Anterior cingulate cortex (tissue), 58 donors: ENCODE results near the gene TKT.
A peak's percentile ranks its signal among the peaks of the same experiment; 100 is the strongest.

Source experiments
- DNase-seq, 58 donors: peaks; one replicate each; lab custom pipeline; 2025; lab: John Stamatoyannopoulos, UW

Gene TKT

DNA sequence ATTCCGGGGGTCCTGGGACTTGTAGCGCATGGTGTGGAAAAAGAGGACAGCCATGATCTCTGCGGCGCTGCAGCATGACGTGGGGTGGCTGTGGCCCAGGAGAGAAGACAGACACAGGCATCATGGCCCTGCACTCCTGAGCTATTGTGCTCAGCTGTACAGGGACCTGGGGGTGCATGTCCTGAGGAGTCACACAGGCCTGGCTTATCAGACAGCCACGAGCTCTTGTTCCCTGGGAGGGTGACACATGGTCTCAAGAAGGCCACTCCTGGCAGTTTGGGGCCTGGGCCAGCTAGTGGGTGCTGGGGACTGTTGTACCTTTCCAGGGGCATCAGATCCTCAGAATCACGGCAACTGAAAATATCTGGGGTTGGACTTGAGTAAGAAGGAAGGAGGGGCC, 13.7 kb downstream of the TKT start:
- DNase-seq, result no peak

- DNase-seq, result no peak
These were observed 14.5 kb downstream of the TKT start for GRCh38 chr3:53240989-53241972.

DNA sequence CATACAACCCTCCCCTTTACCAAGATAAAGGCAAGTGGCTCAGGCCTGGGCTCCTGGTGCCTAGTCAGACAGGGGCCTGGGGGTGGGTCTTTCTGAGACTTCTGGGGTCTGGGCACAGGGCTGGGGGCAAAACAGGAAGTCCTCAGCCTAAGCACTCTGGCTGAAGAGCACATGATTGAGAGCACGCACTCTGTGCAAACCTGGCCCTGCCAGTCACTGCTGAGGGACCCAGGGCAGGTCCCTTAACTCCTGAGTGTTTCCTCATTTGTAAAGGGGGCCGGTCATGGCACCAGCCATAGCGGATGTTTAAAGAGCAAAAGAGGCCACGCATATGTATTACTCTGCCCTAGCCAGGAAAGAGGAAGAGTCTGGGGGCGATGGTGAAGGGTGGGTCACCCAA, 16.0 kb downstream of the TKT start:
- DNase-seq, result no peak

DNA sequence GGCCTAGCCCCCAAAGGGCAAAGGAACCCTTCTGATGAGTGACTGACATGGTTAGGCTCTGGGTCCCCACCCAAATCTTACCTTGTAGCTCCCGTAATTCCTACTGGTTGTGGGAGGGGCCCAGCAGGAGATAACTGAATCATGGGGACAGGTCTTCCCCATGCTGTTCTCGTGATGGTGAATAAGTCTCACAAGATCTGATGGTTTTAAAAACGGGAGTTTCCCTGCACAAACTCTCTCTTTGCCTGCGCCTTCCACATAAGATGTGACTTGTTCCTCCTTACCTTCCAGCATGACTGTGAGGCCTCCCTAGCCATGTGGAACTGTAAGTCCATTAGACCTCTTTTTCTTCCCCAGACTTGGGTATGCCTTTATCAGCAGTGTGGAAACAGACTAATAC, 16.9 kb downstream of the TKT start:
- DNase-seq, result no peak

DNA sequence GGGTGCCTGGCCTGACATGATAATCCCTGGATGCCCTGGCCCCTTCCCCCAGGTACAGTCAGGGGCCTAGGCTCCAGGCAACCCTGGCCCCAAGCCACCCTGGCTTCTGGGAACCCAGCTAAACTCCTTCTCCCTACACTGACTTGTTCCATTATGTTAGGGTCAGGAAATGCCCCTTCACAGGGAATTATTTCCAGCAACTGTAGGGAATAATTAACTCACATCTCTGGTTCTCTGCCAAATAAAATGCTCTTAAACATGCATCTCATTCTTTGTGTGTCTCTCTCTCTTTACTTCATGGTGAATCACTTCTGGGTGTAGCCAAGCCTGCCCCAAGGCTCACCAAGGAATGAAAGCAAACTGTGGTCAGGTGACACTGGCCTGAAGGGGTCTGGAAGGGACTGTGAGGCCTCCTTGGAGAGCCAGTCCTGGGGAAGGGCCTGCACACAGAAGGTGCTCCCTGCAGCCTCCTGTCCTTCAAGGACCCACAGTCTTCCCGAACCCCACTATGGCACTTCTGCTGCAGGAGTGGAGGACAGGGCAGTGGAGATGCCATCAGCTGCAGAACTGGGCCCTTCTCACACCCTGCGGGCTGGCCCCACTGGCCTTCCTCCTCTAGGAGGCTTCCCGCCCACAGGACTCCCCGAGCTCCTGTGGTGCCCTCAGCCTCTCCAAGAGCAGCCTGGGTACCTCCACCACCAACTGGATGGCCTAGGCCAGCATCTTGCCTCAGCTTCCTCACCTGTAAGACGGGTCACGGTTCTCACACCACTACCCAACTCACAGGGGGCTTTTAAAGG, 17.6 kb downstream of the TKT start:
- peak in 2 of 58 donors; percentile 20 to 34 for DNase-seq

DNA sequence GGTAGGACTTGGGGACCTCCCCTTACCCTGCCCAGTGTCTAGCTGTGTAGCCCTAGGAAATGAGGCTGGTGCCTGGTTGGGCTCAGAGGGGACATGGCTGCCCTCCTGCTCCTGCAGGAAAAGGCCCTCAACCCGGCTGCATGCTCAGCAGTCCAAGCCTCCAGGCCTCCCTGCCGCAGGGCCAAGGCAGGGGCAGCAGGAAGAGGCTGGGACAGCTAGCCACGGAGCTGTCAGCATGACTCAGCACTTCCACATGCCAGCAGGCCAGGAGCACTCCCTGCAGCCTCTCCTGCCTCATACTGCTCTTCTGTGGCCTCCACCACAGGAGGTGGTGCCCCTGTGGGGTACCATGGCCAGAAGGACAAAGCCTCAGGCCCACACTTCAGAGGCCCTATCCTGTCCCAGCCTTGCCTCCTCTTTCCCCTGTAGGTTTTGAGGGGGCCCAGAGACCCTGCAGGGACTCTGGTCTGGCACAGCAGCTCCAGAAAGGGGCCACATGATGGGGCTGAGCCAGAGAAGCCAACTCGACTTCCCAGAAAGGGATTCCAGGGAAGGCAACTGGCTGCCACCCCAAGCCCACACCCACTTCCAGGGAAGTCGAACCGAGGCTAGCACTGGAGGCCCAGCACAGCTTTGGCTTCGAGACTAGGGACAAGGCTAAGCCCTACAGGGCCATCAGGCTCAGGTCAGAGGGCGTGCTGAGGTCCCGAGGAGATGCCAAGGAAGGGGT, 19.5 kb downstream of the TKT start:
- peak in 33 of 58 donors; percentile 10 to 81 (median 40) for DNase-seq

GRCh38 chr3:53235545-53235944, 20.3 kb downstream of the TKT start:
- no peak for DNase-seq

DNA sequence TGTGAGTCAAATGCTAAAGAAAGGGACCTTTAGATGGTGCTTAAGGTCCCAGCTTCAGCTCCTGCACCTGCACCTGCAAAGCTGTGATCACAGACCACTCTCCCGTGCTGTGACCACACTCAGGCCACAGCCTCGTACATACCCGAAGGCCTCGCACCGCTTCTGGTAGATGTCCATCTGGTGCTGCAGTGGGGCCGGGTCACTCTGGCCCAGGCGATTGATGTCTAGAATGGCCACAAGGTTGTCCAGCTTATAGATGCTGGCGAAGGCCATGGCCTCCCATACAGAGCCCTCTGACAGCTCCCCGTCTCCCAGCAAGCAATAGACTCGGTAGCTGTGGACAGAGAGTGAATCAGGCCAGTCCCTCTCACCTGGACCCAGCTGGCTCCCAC, 21.0 kb downstream of the TKT start:
- DNase-seq, result no peak

DNA sequence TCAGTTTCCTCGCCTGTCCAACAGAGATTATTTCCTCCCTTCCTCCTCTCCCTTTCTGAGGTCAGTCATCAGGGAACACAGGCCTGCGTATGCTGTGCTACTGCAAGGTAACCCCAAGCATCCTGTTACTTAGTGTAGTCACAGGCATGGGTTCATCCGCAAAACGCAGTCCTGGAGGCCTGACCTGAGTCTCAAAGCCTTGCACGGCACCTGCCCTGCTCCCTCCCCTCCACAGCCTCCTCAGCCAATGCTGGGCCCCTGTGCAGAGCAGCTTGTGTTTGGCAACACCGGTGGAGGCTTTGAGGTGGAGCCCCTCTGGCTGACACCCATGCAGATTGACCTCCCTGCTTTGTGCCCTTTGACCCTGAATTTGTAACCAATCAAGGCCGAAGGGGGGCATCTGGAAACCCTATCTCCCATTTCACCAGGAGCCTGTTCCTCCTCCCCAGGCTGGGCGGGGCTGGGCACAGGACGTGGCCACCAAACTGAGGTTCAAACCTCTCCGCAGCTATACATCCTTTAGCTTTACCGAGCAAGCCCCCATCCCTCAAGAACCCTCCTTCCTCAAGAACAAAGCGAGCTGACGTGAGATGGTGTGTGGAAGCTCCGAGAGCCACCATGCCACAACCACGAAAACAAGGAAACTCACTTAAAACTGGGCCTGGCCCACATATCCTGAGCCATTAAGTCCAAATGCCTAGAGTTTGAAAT, 21.5 kb downstream of the TKT start:
- DNase-seq, result no peak

GRCh38 chr3:53232641-53233377, 23.0 kb downstream of the TKT start:
- DNase-seq, result no peak

DNA sequence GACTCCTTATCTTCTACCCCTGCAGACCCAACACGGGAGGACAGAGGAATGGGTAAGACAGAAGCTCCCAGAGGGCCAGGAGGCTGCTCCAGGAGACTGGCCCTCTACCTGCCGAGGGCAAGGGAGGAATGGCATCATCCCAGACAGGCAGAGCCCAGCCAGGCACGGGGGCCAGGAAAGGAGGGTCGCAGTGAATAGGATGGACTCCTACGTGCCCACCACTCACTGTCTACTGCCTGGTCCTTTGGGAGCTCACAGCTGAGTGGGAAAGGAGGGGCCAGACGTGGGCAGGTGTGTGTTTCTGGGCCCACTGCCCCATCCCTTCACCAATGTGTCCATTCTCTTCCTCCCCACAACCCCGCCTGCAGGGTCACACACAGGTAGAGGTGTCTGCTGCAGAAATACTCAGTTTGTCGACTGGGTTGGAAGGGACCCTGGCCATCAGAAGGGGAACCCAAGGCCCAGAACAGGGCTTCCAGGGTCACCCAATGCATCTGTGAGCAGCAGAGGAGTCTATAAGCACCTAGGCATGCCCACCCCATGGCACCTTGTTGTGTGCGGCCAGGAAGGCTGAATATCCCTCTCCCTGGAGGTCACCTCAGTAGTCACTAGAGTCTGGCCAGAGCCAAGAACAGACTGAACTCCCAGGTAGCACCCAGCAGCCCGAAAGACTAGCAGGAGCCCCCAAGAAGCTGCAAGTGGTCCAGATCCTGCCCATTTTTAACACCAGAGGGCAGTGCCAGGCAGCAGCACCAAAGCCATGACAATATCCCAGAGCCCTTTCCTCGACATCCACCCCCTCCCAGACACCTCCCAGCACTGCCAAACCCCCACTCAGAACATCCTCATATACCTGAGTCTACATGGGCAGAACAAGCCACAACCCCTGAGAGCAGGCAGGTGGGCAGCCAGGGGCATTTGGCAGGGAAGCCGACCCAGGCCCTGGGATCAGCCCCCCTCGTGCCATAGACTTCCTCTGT, 24.0 kb downstream of the TKT start:
- no peak for DNase-seq

GRCh38 chr3:53230789-53231188, 25.0 kb downstream of the TKT start:
- no peak for DNase-seq

- DNase-seq, result no peak
These were observed 25.7 kb downstream of the TKT start for GRCh38 chr3:53230041-53230621.

DNA sequence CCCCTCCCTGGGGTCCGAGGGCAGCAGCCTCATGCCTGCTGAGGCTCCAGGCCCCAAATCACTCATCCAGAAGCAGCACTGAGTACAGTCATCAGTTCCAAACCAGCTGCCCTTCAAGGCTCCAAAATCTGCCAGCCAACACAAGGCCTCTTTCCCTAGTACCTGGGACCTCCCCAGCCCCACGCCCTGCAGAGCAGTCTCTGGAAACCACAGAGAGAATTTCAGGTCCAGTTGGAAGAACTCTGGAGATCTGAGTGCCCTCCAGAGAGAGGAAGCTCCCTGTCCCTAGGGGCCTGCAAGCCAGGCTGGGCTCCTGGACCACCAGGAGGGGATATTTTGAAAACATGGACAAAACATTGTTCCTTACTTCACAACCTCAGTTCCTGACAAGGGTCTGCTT, 26.2 kb downstream of the TKT start:
- no peak for DNase-seq

DNA sequence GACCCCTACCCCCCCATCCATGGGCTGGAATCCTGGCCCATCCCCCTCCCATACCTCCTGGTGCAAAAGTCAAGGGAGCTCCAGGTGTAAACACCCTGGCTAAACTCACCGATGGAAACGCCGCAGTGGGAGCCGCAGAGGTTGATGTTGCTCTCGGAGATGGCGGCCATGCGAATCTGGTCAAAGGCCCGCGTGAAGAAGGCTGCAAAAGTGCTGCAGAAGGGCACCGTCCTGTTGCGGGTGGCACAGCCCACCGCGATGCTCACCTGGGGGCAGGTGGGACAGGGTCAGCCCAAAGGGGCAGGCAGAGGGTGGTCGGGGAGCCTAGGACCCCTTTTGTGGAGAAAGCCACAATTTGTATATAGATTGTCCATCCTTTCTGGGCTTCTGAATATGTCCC, 26.7 kb downstream of the TKT start:
- DNase-seq, result no peak

GRCh38 chr3:53227993-53228885, 27.6 kb downstream of the TKT start:
- no peak for DNase-seq
